Stimulated activated CD8-positive, alpha-beta memory T cell treated with anti-CD3 and anti-CD28 coated beads, Interleukin-7, amount 100 ng/mL, for 24 hours (primary cell): ENCODE data around the gene ASB15.

Experiments used
- DNase-seq: peaks from one replicate; pipeline ENCODE4 v3.0.0-alpha.2; 2020; ENCODE audit warnings: low read depth

The ASB15 gene

DNA sequence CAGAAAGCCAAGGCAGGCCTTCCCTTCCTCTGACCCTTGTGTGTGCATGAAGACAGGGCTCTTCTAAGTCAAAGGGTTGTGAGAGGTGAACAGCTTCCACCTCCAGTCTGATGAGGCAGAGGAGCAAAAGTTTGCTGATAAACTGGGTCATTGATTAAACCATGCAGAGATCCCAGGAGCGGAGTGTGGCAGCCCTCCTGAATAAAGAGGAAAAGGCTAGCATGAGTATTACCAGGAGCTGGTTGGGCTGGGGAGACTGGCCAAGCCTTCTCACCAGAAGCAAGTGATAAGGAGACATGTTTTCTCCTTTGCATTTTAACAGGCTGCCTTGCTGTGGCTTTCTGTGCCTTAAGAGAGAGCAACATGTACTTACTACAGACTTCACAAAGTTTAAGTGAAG lies 64.3 kb downstream of the ASB15 start:
- no peak for DNase-seq

DNA sequence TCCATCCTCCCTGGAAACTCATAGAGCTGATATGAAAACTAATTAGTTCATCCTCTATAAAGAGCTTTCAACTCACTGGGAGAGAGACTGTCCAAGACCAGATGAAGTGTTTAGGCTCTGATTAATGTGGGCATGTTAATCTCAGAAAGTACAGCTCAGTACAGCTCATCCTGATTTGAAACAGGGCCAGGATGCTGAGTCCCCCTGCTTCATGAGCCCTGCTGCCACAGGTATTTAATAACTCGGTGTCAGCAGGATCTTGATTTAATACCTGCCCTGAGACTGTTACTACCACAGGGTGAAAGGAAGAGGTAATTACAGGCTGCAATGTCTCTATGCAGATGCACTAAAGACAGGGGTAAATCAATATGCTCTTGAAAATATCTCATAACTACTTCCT lies 64.9 kb downstream of the ASB15 start:
- no peak for DNase-seq

GRCh38 chr7:123669485-123669884 lies 67.9 kb downstream of the ASB15 start:
- no peak for DNase-seq

GRCh38 chr7:123673137-123673732 lies 71.6 kb downstream of the ASB15 start:
- no peak for DNase-seq

GRCh38 chr7:123673752-123674398 lies 72.3 kb downstream of the ASB15 start:
- DNase-seq = no peak

GRCh38 chr7:123674399-123675180 lies 73.0 kb downstream of the ASB15 start:
- DNase-seq = no peak

- no peak for DNase-seq
These were observed 73.5 kb downstream of the ASB15 start for GRCh38 chr7:123675181-123675473.

DNA sequence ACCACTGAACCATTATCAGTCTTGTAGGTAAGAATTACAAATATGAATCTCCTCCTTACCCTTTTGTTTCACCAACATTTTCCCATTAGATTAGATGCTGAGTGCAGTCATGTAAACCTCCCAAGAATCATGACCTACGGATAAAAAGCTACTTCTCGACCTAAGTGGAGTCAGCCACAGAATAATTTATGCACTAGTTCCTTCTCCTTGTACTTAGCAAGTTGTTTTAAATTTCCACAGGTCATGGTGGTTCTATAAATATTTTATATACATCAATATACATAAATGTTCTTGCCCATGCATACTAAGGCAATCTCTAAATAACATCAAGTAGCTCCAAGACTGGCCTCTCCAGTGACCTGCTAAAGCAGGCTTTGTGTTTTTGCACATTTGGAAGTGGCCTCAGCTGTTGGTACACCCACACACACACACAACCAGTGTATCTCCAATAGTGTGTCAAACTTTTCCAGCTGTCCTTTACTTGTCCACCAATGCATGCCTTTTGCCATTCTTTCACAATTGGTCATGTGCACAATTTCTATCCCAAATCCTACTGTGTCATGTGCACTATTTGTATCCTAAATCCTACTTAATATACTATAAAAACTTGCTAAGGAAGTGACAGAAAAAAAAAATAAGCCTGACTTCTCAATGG lies 75.6 kb downstream of the ASB15 start:
- no peak for DNase-seq

DNA sequence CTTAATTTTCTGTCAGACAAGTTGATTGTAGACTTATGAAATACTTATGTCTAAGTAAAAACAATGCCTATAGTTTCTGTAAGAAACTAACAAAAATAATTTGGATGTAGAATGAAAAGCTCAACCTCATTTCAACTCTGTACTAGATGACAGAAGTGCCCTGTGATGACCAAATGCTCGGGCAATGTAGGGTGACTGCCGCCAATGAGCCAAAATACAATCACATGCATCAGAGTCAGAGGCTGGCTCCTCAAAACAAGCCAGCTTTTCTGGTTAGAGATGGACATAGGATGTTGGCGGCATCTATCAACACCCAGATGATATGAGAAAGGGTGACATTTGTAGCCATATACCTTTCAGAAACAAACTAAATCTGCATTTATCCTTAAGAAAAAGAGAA lies 78.0 kb downstream of the ASB15 start:
- DNase-seq = no peak

GRCh38 chr7:123680580-123680979 lies 79.0 kb downstream of the ASB15 start:
- DNase-seq = no peak

- DNase-seq = no peak
These were observed 79.9 kb downstream of the ASB15 start for GRCh38 chr7:123681561-123681960.

- DNase-seq = no peak
These were observed 81.1 kb downstream of the ASB15 start for GRCh38 chr7:123682690-123683089.

DNA sequence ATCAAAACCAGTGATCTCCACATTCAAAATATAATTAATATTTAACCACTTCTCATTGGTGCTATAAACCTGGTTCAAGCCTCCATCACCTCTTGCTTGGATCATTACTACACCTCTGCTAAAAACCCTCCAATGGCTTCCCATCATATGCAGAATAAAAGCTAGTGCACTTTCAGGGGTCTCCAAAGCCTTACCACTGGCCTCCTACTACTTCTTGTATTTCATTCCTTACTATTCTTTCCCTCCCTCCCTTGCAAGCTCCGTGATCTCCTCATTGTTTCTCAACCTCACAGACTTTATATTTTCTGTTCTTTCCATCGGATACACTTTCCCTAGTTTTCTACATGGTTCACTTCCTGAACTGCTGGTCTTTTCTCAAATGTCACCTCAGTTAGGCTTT lies 85.5 kb downstream of the ASB15 start:
- no peak for DNase-seq

DNA sequence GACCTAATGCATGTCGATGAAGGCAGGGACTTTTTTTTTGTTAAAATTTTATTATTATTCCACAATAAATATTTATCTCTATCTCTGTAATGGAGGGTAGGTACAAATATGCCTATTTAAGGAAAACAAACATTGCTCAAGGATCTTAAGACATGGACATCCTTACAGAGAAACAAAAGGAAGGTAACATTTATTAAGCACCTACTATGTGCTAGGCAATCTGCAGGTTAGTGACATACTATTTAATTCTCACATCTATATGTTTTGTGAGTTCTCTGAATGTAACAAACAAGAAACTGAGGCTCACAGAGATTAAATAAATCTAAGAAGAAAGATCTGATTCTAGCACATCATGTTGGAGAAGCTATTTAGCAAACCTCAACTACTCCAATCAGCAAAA lies 86.1 kb downstream of the ASB15 start:
- no peak for DNase-seq
